Adrenal gland (tissue), 5 donors: ENCODE data around the gene TSSK2.

Source experiments
- POLR2A ChIP-seq, 2 donors: fragments of 450-650 bp; IDR thresholded peaks; one replicate each; pipeline ENCODE4 v1.6.1; 2017; ENCODE audit warnings: antibody characterized with exemption in 2 of 2, mild to moderate bottlenecking in 2 of 2, moderate library complexity in 1 of 2
- TF ChIP-seq, protein P1 (sequence below), 6 experiments: fragments of 450-650 bp in 4 of 6; fragments of 200-600 bp in 2 of 6; sonication (generic) in 1 of 6; IDR thresholded peaks; 1 replicate in 5 of 6; 2 replicates in 1 of 6; pipeline versions ENCODE4 v1.5.1 to v1.8.0; 2016 to 2021; ENCODE audit warnings: antibody characterized with exemption in 6 of 6, mild to moderate bottlenecking in 2 of 6, moderate library complexity in 1 of 6
- donor health status: DM: no; HTN: no; CAD: no.

DNA sequence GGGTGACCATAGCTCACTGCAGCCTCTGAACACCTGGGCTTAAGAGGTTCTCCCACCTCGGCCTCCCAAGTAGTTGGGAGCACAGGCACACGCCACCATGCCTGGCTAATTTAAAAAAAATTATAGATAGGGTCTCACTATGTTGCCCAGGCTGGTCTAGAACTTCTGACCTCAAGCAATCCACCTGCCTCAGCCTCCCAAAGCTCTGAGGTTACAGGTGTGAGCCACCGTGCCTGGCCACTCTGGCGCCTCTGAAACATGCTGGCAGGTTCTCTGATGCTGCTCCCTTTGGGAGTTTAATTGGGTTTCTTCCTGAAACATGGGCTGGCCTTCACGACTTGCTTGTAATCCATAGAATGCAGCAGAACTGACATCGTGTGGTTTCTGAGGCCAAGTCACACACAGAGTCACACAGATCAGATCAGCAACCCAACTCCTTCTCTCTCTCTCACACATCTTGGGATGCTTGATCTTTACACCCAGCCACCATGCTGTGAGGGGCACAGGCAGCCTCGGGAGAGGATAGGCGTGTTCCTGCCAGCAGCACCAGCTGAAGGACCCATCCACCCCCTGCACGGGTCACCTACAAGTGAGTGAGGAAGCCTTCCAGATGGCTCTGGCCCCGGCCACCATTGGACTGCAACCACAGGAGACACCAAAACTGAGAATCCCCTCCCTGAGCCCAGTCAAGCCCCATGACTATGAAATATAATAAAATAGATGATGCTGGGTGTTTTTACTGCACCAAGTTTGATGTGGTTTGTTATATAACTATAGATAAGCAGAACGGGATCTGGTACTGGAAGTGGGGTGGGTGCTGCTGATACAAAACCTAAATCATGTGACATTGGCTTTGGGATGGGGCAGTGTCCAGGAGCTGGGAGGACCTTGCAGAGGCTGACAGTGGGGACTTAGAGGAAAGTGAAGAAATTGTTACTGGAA lies 22.1 kb downstream of the TSSK2 start:
- TF ChIP-seq POLR2A (IDR thresholded peaks at IDR 0.05): no peak
- TF ChIP-seq, protein P1, sequence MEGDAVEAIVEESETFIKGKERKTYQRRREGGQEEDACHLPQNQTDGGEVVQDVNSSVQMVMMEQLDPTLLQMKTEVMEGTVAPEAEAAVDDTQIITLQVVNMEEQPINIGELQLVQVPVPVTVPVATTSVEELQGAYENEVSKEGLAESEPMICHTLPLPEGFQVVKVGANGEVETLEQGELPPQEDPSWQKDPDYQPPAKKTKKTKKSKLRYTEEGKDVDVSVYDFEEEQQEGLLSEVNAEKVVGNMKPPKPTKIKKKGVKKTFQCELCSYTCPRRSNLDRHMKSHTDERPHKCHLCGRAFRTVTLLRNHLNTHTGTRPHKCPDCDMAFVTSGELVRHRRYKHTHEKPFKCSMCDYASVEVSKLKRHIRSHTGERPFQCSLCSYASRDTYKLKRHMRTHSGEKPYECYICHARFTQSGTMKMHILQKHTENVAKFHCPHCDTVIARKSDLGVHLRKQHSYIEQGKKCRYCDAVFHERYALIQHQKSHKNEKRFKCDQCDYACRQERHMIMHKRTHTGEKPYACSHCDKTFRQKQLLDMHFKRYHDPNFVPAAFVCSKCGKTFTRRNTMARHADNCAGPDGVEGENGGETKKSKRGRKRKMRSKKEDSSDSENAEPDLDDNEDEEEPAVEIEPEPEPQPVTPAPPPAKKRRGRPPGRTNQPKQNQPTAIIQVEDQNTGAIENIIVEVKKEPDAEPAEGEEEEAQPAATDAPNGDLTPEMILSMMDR (IDR thresholded peaks at IDR 0.05): no peak
